Pancreas (tissue), 10 donors: ENCODE measurements around the gene NAA10. TPM values are rescaled to one million over a fixed set of nuclear protein-coding genes. Genes with fewer than 3 reads are reported as not detected.

Experiments used
- ATAC-seq, 4 donors: fragments of 200-7000 bp; cut with Tn5 transposase; one replicate each; pipeline versions ENCODE4 v1.8.0 to v1.9.1; 2020; ENCODE audit warnings: mild to moderate bottlenecking in 4 of 4, moderate library complexity in 4 of 4
- DNase-seq, 6 donors: peaks; one replicate each; pipeline ENCODE4 v3.0.0-alpha.2; 2020
- FAIRE-seq: peaks from 2 replicates; lab custom pipeline; 2012; peaks lifted over from hg19 to GRCh38; lab: Jason Lieb, UNC
- H3K27ac ChIP-seq, 4 donors: fragments of 200-600 bp; sonication (generic); 1 replicate in 3 of 4; 2 replicates in 1 of 4; pipeline versions ENCODE4 v1.5.0 to v1.8.0; 2020
- H3K27me3 ChIP-seq, 4 donors: fragments of 200-600 bp; one replicate each; pipeline ENCODE4 v1.8.0; 2021
- H3K36me3 ChIP-seq, 3 donors: fragments of 200-600 bp; sonication (generic) in 1 of 3; one replicate each; pipeline versions ENCODE4 v1.5.0 to v1.8.0; 2020 to 2021
- H3K4me1 ChIP-seq, 3 donors: fragments of 200-600 bp; one replicate each; pipeline ENCODE4 v1.8.0; 2021
- H3K4me3 ChIP-seq, 4 donors: fragments of 200-600 bp; sonication (generic) in 2 of 4; one replicate each; pipeline versions ENCODE4 v1.5.0 to v1.8.0; 2020 to 2021
- H3K9me3 ChIP-seq, 4 donors: fragments of 200-600 bp; one replicate each; pipeline ENCODE4 v1.8.0; 2021
- WGBS, 2 donors: extraction: QIAGEN DNeasy Blood & Tissue Kit; methylation state at CpG; one replicate each; pipeline ENCODE4 v1.1.7; 2013; 5-methylcytosine and 5-hydroxymethylcytosine counted together
- intact Hi-C, 3 donors: fragments of 100-400 bp; cut with DNase I; formaldehyde crosslinking; loops; one replicate each; pipeline versions ENCODE4 v1.11.1 to v1.14.2; 2022
- polyA plus RNA-seq, 2 donors: library from polyadenylated mRNA; stranded (reverse); fragments of 200-250 nt; gene quantifications; one replicate each; pipeline ENCODE4 v1.2.3, GENCODE V29; 2013
- total RNA-seq, 6 donors: library from RNA; stranded (reverse); fragmentation: NEBNext Ultra II Directional in 4 of 6; extraction: Animal tissue kit (Norgen Biotek cat#: 25700) in 4 of 6; gene quantifications; one replicate each; pipeline versions ENCODE4 v1.2.1 to v1.2.4, GENCODE V29; 2021 to 2023
- TF ChIP-seq, protein P1 (sequence below), 4 donors: fragments of 200-600 bp; sonication (generic) in 3 of 4; IDR thresholded peaks; one replicate each; pipeline versions ENCODE4 v1.5.0 to v1.8.0; 2021; ENCODE audit warnings: antibody characterized with exemption in 4 of 4
- donor health status: healthy with polysubstance abuse.
- donor health status: DM: no; HTN: no; CAD: no; lungs with moderate emphysema.
- donor health status: DM: no; HTN: no; CAD: no.
- donor health status: control.
- donor health status: control.
- donor health status: Bipolar disorder and iron deficiency.
- donor health status: DM: yes; HTN: yes; CAD: no.
- donor health status: DM: no; HTN: no; CAD: no.
- donor health status: DM: no; HTN: no; CAD: no.
- donor health status: DM: yes; HTN: yes; CAD: no.

Gene NAA10
- total and polyA plus RNA-seq, 8 donors = 24.5 to 115 (median 44.7) TPM

- no peak for FAIRE-seq
- WGBS, 2 donors = 82 to 93% methylated on average over 19 of the region's 19 CpGs
- no peaks in the 10 kb centered on the region for H3K4me1 ChIP-seq
- no peak overlapping the region for H3K27ac ChIP-seq
- peaks cover 0 to 4% (median 0%) of the 10 kb centered on the region in 4 donors for H3K27me3 ChIP-seq
- no peaks in the 10 kb centered on the region for H3K9me3 ChIP-seq
- no peak for ATAC-seq
- TF ChIP-seq, protein P1, sequence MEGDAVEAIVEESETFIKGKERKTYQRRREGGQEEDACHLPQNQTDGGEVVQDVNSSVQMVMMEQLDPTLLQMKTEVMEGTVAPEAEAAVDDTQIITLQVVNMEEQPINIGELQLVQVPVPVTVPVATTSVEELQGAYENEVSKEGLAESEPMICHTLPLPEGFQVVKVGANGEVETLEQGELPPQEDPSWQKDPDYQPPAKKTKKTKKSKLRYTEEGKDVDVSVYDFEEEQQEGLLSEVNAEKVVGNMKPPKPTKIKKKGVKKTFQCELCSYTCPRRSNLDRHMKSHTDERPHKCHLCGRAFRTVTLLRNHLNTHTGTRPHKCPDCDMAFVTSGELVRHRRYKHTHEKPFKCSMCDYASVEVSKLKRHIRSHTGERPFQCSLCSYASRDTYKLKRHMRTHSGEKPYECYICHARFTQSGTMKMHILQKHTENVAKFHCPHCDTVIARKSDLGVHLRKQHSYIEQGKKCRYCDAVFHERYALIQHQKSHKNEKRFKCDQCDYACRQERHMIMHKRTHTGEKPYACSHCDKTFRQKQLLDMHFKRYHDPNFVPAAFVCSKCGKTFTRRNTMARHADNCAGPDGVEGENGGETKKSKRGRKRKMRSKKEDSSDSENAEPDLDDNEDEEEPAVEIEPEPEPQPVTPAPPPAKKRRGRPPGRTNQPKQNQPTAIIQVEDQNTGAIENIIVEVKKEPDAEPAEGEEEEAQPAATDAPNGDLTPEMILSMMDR (IDR thresholded peaks at IDR 0.05) = no peak
- no peak for DNase-seq
- H3K36me3 ChIP-seq = peaks cover 0 to 26% (median 17%) of the 10 kb centered on the region in 3 donors
- intact Hi-C loops = loop anchor here (5.0 to 10.0 kb wide), 3 partner anchors 175 to 185 kb away; partner anchors contain the start of gene PLXNB3 (in 1 of the 3)
- H3K4me3 ChIP-seq = no peak overlapping the region
These were observed 15.3 kb upstream of the NAA10 start for GRCh38 chrX:153950127-153950526.

- FAIRE-seq = no peak
These were observed 14.3 kb upstream of the NAA10 start for GRCh38 chrX:153948847-153949805.

DNA sequence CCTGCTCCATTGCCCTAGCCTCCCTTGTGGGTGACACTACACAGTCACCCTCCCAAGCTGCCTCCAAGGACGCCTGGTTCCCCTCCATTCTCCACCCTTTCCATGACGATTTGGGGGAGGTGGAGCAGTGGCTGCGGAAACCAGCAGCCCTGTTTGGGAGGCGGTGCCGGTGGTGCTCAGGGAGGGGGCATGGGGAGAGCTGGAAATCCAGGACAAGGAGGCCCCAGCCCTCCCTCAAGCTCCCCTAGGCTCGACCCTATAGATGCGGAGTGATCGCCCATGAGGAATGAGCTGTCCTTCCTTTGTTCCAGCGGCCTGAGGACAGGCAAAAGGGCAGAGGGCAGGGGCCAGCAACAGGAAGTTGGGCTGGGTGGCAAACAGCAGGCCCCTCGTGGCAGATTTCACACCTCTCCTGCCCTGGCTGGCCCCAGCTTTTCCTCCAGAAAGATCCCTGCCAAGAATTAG lies 13.2 kb upstream of the NAA10 start:
- Histone ChIP-seq H3K4me1 (no peaks in the 10 kb centered on the region), H3K27ac (no peak overlapping the region), H3K27me3 (peaks cover 0 to 4% (median under 1%) of the 10 kb centered on the region in 4 donors), H3K36me3 (peaks cover 0 to 26% (median 17%) of the 10 kb centered on the region in 3 donors), H3K9me3 (no peaks in the 10 kb centered on the region), H3K4me3 (no peak overlapping the region)
- ATAC-seq (no peak), DNase-seq (no peak), FAIRE-seq (no peak)
- TF ChIP-seq, protein P1 (IDR thresholded peaks at IDR 0.05) = no peak
- WGBS, 2 donors = 86 to 88% methylated on average over 10 of the region's 10 CpGs
- intact Hi-C loops = no loop called here

More at GRCh38 chrX:153948847-153949805, 14.3 kb upstream of the NAA10 start:
- Histone ChIP-seq H3K4me1 (no peaks in the 10 kb centered on the region), H3K27me3 (peaks cover 0 to 4% (median 0%) of the 10 kb centered on the region in 4 donors), H3K4me3 (no peak overlapping the region), H3K9me3 (no peaks in the 10 kb centered on the region), H3K27ac (no peak overlapping the region), H3K36me3 (peaks cover 0 to 26% (median 17%) of the 10 kb centered on the region in 3 donors)
- TF ChIP-seq, protein P1 (IDR thresholded peaks at IDR 0.05) = no peak
- DNase-seq (no peak), ATAC-seq (no peak)
- intact Hi-C loops = no loop called here
- WGBS, 2 donors = 85 to 90% methylated on average over 30 of the region's 30 CpGs

DNA sequence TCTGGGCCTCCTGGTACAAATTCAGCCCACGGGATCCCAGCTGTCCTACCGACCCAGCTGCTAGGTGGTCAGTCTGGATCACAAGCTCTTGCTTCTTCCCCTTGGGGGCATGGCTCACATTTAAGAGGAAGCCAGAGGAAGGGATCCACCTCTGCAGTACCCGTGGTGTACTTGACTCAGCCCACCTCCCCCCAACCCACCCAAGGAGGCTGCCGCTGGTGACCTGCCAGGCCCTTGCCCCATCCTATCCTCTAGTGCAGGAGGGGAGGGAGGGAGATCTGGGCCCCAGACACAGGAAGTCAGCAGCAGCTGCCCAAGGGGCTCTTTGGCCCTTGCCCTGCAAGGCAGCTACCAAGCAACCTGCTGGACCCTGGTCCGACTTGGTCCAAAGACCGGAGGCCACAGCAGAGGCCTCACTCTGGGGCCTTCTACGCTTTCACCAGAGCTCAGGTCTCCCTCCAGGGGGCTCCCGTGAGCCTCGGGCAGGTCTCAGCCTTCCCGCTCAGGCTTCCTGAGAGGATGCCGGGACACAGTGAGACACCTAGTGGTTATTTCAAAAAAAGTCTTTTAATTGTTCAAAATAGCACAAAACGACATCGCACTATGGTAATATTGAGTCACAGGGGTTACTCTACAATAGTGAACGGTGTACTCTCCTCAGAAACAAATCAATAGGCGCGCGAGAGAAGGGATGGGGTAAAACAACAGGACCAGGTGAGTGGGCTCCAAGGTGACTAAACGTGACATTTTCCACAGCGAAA lies 12.4 kb upstream of the NAA10 start:
- 36 to 53% methylated on average over 19 of the region's 19 CpGs for WGBS, 2 donors
- peak; percentile 87 to 94 (median 90) for ATAC-seq
- Histone ChIP-seq H3K4me1 (no peaks in the 10 kb centered on the region), H3K9me3 (no peaks in the 10 kb centered on the region), H3K27me3 (peaks cover 0 to 2% (median 0%) of the 10 kb centered on the region in 4 donors), H3K27ac (no peak overlapping the region), H3K36me3 (peaks cover 0 to 20% (median 13%) of the 10 kb centered on the region in 3 donors), H3K4me3 (no peak overlapping the region)
- peak; percentile 85 for FAIRE-seq
- intact Hi-C loops = no loop called here
- DNase-seq = peak in 5 of 6 donors; percentile 66 to 84 (median 78)
- TF ChIP-seq, protein P1 (IDR thresholded peaks at IDR 0.05) = peak; percentile 56 to 73 (median 68)
